ENCODE results near the gene PCBP3. TPM values are rescaled to one million over a fixed set of nuclear protein-coding genes. Genes with fewer than 3 reads are reported as not detected.

Gene PCBP3
- total and polyA plus RNA-seq, 2 of the 13 experiments (the other 11 are each of a cell fraction or from before 2014, with no cell fraction given), result not detected

DNA sequence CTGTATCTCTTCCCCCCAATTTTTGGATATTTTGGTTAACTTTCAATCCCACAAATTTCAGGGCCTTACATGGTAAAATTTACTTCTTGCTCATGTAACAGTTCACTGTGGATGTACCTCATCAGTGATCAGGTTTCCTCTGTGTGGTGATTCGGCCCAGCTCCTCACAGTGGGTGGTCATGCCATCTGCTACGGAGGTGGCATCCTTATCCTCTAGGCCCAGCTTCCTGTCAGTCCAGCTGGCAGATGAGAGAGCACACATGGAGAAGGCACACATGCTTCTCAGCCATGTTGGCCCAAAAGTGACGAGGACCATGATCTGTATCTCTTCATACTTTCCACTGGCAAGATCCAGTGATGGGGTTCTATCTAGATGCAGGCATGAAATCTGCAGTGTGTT is 27.2 kb downstream of the PCBP3 start:
- FAIRE-seq, result no peak
- intact Hi-C loops (cut with micrococcal nuclease; ENCODE audit: unreplicated experiment), result no loop called here
- no TSS peak for BruUV-seq (replicated peaks)
- no peak overlapping the region for H3K4me3 ChIP-seq (replicated peaks in 1 of 3; ENCODE audit: insufficient read depth in 1 of 3, low read depth in 2 of 3, low read length in 3 of 3)
- no peaks in the 10 kb centered on the region; a peak in 2 of 5 replicates for H3K27me3 ChIP-seq (ENCODE audit: control insufficient read depth in 1 of 2, insufficient read depth in 2 of 2, low read length in 2 of 2)
- in situ Hi-C loops (cut with HindIII; ENCODE audit: extremely low pct_ligation_motif_present, low pct_unique_long_range_greater_than_20kb), result no loop called here
- WGBS (ENCODE audit: low lambda C conversion rate), result 0% methylated on average over 3 of the region's 3 CpGs
- H4K20me1 ChIP-seq (ENCODE audit: insufficient read depth, low read length), result no peaks in the 10 kb centered on the region
- no peaks in the 10 kb centered on the region for H3K4me1 ChIP-seq (ENCODE audit: insufficient read depth, low read length)
- no peak overlapping the region for H3K9ac ChIP-seq (ENCODE audit: insufficient read depth, low read depth, low read length)
- H3K36me3 ChIP-seq (replicated peaks in 1 of 2; ENCODE audit: control insufficient read depth in 1 of 2, insufficient read depth in 2 of 2, low read length in 2 of 2), result no peaks in the 10 kb centered on the region
- ATAC-seq, result no peak
- H3K9me3 ChIP-seq (ENCODE audit: low read length), result no peaks in the 10 kb centered on the region
- no peaks in the 10 kb centered on the region for H3K79me2 ChIP-seq (ENCODE audit: insufficient read depth, low read length)
- H3K4me2 ChIP-seq (ENCODE audit: low read depth, low read length), result no peak overlapping the region
- DNase-seq (ENCODE audit: low spot score), result no peak
- POLR2A ChIA-PET, result no interaction called here
- CTCF ChIA-PET (ENCODE audit: low intra/inter-chr PET ratio, low total read pairs), result no interaction called here
- H2AFZ ChIP-seq (ENCODE audit: low read length), result no peak overlapping the region
- H3K27ac ChIP-seq (ENCODE audit: extremely low read length, insufficient read depth, low read length), result no peak overlapping the region
- TF ChIP-seq ZNF607 (CRISPR knock-in tag; IDR thresholded peaks at IDR 0.05; ENCODE audit: borderline replicate concordance) (no peak), TRIM22 (IDR thresholded peaks at IDR 0.05) (no peak), ZNF7 (CRISPR knock-in tag; IDR thresholded peaks at IDR 0.05) (no peak), FOXA1 (IDR thresholded peaks at IDR 0.05) (no peak), FOXA1 (CRISPR knock-in tag; IDR thresholded peaks at IDR 0.05) (no peak), SP1 (IDR thresholded peaks at IDR 0.05) (no peak), SP1 (CRISPR knock-in tag; IDR thresholded peaks at IDR 0.05) (no peak), KLF13 (CRISPR knock-in tag; IDR thresholded peaks at IDR 0.05) (no peak), CEBPG (CRISPR knock-in tag; IDR thresholded peaks at IDR 0.05) (no peak), MAFG (CRISPR knock-in tag; IDR thresholded peaks at IDR 0.05) (no peak), ZNF75D (CRISPR knock-in tag; IDR thresholded peaks at IDR 0.05; ENCODE audit: borderline replicate concordance) (no peak), SP2 (CRISPR knock-in tag; IDR thresholded peaks at IDR 0.05) (no peak), ASH2L (IDR thresholded peaks at IDR 0.05; ENCODE audit: insufficient read length, low read depth, low read length) (no peak)
- TF ChIP-seq, protein P1, sequence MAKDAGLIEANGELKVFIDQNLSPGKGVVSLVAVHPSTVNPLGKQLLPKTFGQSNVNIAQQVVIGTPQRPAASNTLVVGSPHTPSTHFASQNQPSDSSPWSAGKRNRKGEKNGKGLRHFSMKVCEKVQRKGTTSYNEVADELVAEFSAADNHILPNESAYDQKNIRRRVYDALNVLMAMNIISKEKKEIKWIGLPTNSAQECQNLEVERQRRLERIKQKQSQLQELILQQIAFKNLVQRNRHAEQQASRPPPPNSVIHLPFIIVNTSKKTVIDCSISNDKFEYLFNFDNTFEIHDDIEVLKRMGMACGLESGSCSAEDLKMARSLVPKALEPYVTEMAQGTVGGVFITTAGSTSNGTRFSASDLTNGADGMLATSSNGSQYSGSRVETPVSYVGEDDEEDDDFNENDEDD (CRISPR knock-in tag; IDR thresholded peaks at IDR 0.05; ENCODE audit: borderline replicate concordance), result no peak
- TF ChIP-seq, protein P2, sequence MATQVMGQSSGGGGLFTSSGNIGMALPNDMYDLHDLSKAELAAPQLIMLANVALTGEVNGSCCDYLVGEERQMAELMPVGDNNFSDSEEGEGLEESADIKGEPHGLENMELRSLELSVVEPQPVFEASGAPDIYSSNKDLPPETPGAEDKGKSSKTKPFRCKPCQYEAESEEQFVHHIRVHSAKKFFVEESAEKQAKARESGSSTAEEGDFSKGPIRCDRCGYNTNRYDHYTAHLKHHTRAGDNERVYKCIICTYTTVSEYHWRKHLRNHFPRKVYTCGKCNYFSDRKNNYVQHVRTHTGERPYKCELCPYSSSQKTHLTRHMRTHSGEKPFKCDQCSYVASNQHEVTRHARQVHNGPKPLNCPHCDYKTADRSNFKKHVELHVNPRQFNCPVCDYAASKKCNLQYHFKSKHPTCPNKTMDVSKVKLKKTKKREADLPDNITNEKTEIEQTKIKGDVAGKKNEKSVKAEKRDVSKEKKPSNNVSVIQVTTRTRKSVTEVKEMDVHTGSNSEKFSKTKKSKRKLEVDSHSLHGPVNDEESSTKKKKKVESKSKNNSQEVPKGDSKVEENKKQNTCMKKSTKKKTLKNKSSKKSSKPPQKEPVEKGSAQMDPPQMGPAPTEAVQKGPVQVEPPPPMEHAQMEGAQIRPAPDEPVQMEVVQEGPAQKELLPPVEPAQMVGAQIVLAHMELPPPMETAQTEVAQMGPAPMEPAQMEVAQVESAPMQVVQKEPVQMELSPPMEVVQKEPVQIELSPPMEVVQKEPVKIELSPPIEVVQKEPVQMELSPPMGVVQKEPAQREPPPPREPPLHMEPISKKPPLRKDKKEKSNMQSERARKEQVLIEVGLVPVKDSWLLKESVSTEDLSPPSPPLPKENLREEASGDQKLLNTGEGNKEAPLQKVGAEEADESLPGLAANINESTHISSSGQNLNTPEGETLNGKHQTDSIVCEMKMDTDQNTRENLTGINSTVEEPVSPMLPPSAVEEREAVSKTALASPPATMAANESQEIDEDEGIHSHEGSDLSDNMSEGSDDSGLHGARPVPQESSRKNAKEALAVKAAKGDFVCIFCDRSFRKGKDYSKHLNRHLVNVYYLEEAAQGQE (IDR thresholded peaks at IDR 0.05; ENCODE audit: borderline replicate concordance in 1 of 2, low read depth in 1 of 2, low read length in 2 of 2), result no peak
- TF ChIP-seq, protein P3, sequence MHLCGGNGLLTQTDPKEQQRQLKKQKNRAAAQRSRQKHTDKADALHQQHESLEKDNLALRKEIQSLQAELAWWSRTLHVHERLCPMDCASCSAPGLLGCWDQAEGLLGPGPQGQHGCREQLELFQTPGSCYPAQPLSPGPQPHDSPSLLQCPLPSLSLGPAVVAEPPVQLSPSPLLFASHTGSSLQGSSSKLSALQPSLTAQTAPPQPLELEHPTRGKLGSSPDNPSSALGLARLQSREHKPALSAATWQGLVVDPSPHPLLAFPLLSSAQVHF (CRISPR knock-in tag; IDR thresholded peaks at IDR 0.05), result no peak

Data from HepG2 (cell line).